ENCODE measurements around the gene PTMS.

The PTMS gene

GRCh38 chr12:6771509-6772330 lies 5.6 kb downstream of the PTMS start:
- DNase-seq (ENCODE audit: low read depth, low spot score), result no peak

GRCh38 chr12:6772331-6772695 lies 6.2 kb downstream of the PTMS start, which contains the start of gene LAG3:
LAG3 (plus strand) TSS chr12:6772520; CDS start chr12:6772853, 333 bp downstream.
- no peak for DNase-seq (ENCODE audit: low read depth, low spot score)

- DNase-seq (ENCODE audit: low read depth, low spot score), result no peak
Observed at GRCh38 chr12:6772726-6773589, 6.8 kb downstream of the PTMS start.

DNA sequence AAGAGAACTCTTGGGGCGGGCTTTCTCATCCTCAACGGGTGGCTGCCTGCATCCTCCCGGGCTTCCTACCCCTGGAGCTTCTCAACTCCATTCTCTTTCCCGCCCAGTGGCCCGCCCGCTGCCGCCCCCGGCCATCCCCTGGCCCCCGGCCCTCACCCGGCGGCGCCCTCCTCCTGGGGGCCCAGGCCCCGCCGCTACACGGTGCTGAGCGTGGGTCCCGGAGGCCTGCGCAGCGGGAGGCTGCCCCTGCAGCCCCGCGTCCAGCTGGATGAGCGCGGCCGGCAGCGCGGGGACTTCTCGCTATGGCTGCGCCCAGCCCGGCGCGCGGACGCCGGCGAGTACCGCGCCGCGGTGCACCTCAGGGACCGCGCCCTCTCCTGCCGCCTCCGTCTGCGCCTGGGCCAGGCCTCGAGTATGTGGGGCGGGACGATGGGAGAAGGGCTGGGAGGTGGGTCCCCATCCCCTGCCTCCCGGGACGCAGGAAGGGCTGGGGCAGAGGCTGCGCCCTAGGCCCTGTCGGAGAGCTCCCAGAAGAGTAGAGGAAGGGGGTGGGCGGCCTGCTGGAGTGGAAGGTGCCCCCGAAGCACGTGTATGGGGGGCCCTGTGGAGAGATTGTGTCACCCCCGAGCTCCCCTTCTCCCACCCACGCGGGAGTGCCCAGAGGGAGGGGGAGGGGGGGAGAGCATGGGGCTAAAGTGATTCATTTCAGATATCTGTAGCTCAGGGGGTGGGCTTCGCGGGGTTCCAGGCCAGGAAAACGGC lies 7.6 kb downstream of the PTMS start:
- DNase-seq (ENCODE audit: low read depth, low spot score), result no peak

DNA sequence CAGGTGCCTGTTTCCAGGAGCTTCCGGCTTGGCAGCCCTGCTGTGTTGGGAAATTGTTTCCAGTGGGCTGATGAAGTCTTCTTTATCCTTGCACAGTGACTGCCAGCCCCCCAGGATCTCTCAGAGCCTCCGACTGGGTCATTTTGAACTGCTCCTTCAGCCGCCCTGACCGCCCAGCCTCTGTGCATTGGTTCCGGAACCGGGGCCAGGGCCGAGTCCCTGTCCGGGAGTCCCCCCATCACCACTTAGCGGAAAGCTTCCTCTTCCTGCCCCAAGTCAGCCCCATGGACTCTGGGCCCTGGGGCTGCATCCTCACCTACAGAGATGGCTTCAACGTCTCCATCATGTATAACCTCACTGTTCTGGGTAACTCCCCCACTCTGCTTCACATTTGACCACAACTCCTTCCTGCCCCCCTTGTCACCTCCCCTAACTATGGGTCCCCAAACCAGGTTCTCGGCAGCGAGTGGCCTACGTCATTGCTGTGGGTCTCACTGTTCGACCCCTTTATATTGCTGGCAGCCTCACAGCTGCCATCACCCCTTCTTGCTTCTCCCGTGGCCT lies 8.4 kb downstream of the PTMS start:
- DNase-seq (ENCODE audit: low read depth, low spot score), result no peak

- no peak for DNase-seq (ENCODE audit: low read depth, low spot score)
Observed at GRCh38 chr12:6775185-6776174, 9.3 kb downstream of the PTMS start.

GRCh38 chr12:6777386-6777785 lies 11.2 kb downstream of the PTMS start:
- no peak for DNase-seq (ENCODE audit: low read depth, low spot score)

DNA sequence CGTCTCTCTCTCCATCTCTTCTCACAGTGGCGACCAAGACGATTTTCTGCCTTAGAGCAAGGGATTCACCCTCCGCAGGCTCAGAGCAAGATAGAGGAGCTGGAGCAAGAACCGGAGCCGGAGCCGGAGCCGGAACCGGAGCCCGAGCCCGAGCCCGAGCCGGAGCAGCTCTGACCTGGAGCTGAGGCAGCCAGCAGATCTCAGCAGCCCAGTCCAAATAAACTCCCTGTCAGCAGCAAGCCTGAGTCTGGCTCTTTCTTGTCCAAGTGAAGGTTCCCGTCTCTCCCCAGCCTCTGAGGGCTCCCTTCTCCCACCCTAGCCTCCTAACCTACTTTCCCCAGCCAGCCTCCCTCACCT lies 12.0 kb downstream of the PTMS start:
- no peak for DNase-seq (ENCODE audit: low read depth, low spot score)

GRCh38 chr12:6778574-6779550 lies 12.7 kb downstream of the PTMS start:
- peak; percentile 70 for DNase-seq (ENCODE audit: low read depth, low spot score)

- no peak for DNase-seq (ENCODE audit: low read depth, low spot score)
Observed at GRCh38 chr12:6779708-6780432, 13.7 kb downstream of the PTMS start.

GRCh38 chr12:6780573-6780972 lies 14.4 kb downstream of the PTMS start:
- no peak for DNase-seq (ENCODE audit: low read depth, low spot score)

GRCh38 chr12:6782119-6782518 lies 16.0 kb downstream of the PTMS start:
- DNase-seq (ENCODE audit: low read depth, low spot score), result no peak

GRCh38 chr12:6782850-6783566 lies 16.8 kb downstream of the PTMS start:
- DNase-seq (ENCODE audit: low read depth, low spot score), result no peak

DNA sequence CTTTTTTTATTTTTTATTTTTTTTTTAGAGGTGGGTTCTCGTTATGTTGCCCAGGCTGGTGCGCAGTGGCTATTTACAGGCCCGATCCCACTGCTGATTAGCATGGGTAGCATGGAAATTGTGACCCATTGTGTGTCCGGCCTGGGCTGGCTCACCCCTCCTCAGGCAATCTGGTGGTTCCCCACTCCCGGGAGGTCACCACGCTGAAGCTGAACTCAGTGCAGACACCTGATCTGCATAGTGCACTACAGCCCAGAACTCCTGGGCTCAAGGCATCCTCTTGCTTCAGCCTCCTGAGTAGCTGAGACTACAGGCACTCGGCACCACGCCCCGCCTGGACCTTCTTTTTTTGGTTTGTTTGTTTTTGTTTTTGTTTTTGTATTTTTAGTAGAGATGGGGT lies 17.7 kb downstream of the PTMS start:
- no peak for DNase-seq (ENCODE audit: low read depth, low spot score)

- DNase-seq (ENCODE audit: low read depth, low spot score), result no peak
Observed at GRCh38 chr12:6784296-6784695, 18.1 kb downstream of the PTMS start.

DNA sequence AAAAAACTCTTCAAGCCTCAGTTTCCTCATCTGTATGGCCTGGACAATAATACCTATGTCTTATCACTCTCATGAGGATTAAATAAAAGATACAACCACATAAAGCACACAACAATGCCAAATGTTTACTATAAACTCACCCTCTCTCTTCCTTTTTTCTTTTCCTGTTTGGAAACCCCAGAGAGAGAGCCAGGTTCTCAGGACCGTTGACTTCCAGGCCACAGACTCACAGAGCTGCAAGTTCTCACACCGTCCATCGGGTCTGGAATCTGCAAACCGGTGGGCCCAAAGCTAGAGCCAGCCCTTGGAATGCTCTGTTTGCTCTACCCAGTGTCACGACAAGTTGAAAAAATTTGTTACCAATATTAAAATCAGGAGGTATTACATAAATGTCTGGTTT lies 18.6 kb downstream of the PTMS start:
- DNase-seq (ENCODE audit: low read depth, low spot score), result no peak

- DNase-seq (ENCODE audit: low read depth, low spot score), result no peak
Observed at GRCh38 chr12:6786416-6787094, 20.4 kb downstream of the PTMS start.

All from brain pericyte (primary cell).